K562 (cell line): ENCODE results near the gene PSMC6. TPM values are rescaled to one million over a fixed set of nuclear protein-coding genes. Genes with fewer than 3 reads are reported as not detected.

Experiments
- C11orf30 ChIP-seq: fragments of 450-650 bp; IDR thresholded peaks from 2 replicates; pipeline ENCODE4 v1.6.1; 2016; ENCODE audit warnings: low read depth, mild to moderate bottlenecking
- CHD2 ChIP-seq: IDR thresholded peaks from 2 replicates; pipeline ENCODE4 v1.6.1; 2011; ENCODE audit warnings: low read depth, low read length
- FOXP1 ChIP-seq: sonication (generic); formaldehyde crosslinking; IDR thresholded peaks from 2 replicates; pipeline ENCODE4 v1.8.0; 2022; ENCODE audit warnings: mild to moderate bottlenecking, missing genetic modification reagents
- HCFC1 ChIP-seq: IDR thresholded peaks from 2 replicates; pipeline ENCODE4 v1.6.1; 2012; ENCODE audit warnings: low read depth, low read length, improper control_type of control experiment
- HMGN3 ChIP-seq: IDR thresholded peaks from 2 replicates; pipeline ENCODE4 v1.6.1; 2011; ENCODE audit warnings: borderline replicate concordance, low read depth, mild to moderate bottlenecking, mixed read lengths, low read length; ENCODE audit not compliant: insufficient read length; ENCODE audit errors: extremely low read depth
- IFI16 ChIP-seq: fragments of 250-450 bp; sonication (Bioruptor Pico); IDR thresholded peaks from 2 replicates; pipeline ENCODE4 v2.1.2; 2022; ENCODE audit warnings: mild to moderate bottlenecking, inconsistent platforms
- KAT2B ChIP-seq: IDR thresholded peaks from one replicate; pipeline ENCODE4 v1.6.1; 2012; ENCODE audit warnings: low read depth, mild to moderate bottlenecking, control low read depth, inconsistent platforms, low read length, moderate library complexity
- KAT7 ChIP-seq: sonication (generic); formaldehyde crosslinking; IDR thresholded peaks from 2 replicates; pipeline ENCODE4 v1.8.0; 2022; ENCODE audit warnings: missing genetic modification reagents, mild to moderate bottlenecking, borderline replicate concordance
- TOE1 ChIP-seq, 2 experiments: fragments of 450-650 bp in 1 of 2; sonication (generic) in 1 of 2; formaldehyde crosslinking in 1 of 2; IDR thresholded peaks; 2 replicates each; pipeline versions ENCODE4 v1.7.1 to v1.8.0; 2016 to 2022; ENCODE audit warnings: borderline replicate concordance in 2 of 2, mild to moderate bottlenecking in 2 of 2, antibody characterized with exemption in 1 of 2, inconsistent platforms in 1 of 2, low read depth in 1 of 2, missing genetic modification reagents in 1 of 2, moderate library complexity in 1 of 2
- ZNF224 ChIP-seq: sonication (generic); formaldehyde crosslinking; IDR thresholded peaks from 2 replicates; pipeline ENCODE4 v1.8.0; 2022; ENCODE audit warnings: mild to moderate bottlenecking, missing genetic modification reagents
- polyA plus RNA-seq, 8 experiments: library from polyadenylated mRNA; depleted of rRNA in 4 of 8; stranded (reverse) in 5 of 8; unstranded in 3 of 8; fragments of >200 nt; fragmentation: Nextera tagmentation in 2 of 8; fragmentation: Illumina TruSeq in 1 of 8; extraction: Ambion mirVana in 2 of 8; extraction: Trizol in 1 of 8; gene quantifications; 2 replicates each; pipeline versions ENCODE4 v1.2.1 to v1.2.3, GENCODE V29; 2011 to 2014; ENCODE audit warnings: inconsistent platforms in 1 of 8, missing spikeins in 1 of 8
- total RNA-seq, 7 experiments: library from RNA; depleted of rRNA in 6 of 7; stranded (reverse); fragments of >200 nt in 6 of 7; fragmentation: Illumina TruSeq in 2 of 7; extraction: Trizol in 2 of 7; gene quantifications; 2 replicates each; pipeline versions ENCODE4 v1.2.1 to v1.2.3, GENCODE V29; 2011 to 2021; ENCODE audit warnings: low replicate concordance in 1 of 7
- TF ChIP-seq, protein P1 (sequence below): sonication (generic); formaldehyde crosslinking; IDR thresholded peaks from 2 replicates; pipeline ENCODE4 v1.8.0; 2022; ENCODE audit warnings: mild to moderate bottlenecking, missing genetic modification reagents
- TF ChIP-seq, protein P2 (sequence below): fragments of 450-650 bp; IDR thresholded peaks from 2 replicates; pipeline ENCODE4 v1.6.1; 2016; ENCODE audit warnings: borderline replicate concordance
- TF ChIP-seq, protein P3 (sequence below): fragments of 250-450 bp; sonication (Bioruptor Pico); IDR thresholded peaks from 2 replicates; pipeline ENCODE4 v1.6.1; 2021; ENCODE audit warnings: mild to moderate bottlenecking

Gene PSMC6
- total and polyA plus RNA-seq, 9 of the 15 experiments (the other 6 are each of a cell fraction or from before 2014, with no cell fraction given), result 91.4 to 224 (median 182) TPM

DNA sequence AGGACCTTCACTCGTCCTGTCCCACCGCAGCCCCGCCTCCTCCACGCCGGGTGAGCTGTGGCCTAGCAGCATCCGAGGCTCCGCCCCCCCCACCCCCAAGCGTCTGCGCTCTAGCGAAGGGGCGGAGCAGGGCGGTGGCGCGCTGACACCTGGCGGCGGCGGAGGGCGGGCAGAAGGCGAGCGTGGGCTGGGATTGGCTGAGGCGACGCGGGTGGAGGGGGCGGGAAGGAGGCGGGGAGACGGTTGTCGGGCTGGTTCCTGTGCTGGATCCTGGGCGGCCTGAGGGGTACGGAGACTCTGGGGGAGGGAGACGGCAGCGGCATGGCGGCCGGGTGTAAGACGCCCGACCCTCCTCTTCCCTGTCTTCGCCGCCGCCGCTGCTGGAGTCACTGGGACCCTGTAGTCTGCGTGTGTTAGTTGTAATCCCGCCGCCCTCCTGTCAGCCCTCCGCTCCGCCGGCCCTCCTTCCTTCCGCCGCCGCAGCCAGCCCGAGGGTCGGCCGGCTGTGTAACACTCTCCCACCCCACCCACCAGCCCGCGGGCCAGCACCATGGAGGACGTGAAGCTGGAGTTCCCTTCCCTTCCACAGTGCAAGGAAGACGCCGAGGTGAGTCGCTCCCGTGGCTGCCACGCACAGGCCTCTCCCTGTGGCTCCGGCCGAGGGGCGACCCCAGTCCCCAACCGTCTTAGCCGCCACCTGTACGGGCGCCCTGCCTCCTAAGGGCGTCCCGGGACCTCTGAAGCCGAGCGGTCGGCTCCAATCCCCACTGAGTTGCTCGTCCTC, 23.1 kb downstream of the PSMC6 start, which contains the start of gene STYX (continued):
- TF ChIP-seq, protein P1, sequence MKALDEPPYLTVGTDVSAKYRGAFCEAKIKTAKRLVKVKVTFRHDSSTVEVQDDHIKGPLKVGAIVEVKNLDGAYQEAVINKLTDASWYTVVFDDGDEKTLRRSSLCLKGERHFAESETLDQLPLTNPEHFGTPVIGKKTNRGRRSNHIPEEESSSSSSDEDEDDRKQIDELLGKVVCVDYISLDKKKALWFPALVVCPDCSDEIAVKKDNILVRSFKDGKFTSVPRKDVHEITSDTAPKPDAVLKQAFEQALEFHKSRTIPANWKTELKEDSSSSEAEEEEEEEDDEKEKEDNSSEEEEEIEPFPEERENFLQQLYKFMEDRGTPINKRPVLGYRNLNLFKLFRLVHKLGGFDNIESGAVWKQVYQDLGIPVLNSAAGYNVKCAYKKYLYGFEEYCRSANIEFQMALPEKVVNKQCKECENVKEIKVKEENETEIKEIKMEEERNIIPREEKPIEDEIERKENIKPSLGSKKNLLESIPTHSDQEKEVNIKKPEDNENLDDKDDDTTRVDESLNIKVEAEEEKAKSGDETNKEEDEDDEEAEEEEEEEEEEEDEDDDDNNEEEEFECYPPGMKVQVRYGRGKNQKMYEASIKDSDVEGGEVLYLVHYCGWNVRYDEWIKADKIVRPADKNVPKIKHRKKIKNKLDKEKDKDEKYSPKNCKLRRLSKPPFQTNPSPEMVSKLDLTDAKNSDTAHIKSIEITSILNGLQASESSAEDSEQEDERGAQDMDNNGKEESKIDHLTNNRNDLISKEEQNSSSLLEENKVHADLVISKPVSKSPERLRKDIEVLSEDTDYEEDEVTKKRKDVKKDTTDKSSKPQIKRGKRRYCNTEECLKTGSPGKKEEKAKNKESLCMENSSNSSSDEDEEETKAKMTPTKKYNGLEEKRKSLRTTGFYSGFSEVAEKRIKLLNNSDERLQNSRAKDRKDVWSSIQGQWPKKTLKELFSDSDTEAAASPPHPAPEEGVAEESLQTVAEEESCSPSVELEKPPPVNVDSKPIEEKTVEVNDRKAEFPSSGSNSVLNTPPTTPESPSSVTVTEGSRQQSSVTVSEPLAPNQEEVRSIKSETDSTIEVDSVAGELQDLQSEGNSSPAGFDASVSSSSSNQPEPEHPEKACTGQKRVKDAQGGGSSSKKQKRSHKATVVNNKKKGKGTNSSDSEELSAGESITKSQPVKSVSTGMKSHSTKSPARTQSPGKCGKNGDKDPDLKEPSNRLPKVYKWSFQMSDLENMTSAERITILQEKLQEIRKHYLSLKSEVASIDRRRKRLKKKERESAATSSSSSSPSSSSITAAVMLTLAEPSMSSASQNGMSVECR (CRISPR knock-in tag), result peak; percentile 32; the same call in 1 of the 2 replicates
- TF ChIP-seq, protein P2, sequence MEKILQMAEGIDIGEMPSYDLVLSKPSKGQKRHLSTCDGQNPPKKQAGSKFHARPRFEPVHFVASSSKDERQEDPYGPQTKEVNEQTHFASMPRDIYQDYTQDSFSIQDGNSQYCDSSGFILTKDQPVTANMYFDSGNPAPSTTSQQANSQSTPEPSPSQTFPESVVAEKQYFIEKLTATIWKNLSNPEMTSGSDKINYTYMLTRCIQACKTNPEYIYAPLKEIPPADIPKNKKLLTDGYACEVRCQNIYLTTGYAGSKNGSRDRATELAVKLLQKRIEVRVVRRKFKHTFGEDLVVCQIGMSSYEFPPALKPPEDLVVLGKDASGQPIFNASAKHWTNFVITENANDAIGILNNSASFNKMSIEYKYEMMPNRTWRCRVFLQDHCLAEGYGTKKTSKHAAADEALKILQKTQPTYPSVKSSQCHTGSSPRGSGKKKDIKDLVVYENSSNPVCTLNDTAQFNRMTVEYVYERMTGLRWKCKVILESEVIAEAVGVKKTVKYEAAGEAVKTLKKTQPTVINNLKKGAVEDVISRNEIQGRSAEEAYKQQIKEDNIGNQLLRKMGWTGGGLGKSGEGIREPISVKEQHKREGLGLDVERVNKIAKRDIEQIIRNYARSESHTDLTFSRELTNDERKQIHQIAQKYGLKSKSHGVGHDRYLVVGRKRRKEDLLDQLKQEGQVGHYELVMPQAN, result 0 out of 2 replicates have a peak, but pooled peaks have one; percentile 29
- TF ChIP-seq ZNF224 (CRISPR knock-in tag) (no peak), HMGN3 (peak; percentile 78), FOXP1 (no peak), IFI16 (no peak), HCFC1 (no peak), KAT7 (CRISPR knock-in tag) (no peak), TOE1 (IDR thresholded peaks at IDR 0.05; ENCODE audit: borderline replicate concordance) (no peak), TOE1 (CRISPR knock-in tag; IDR thresholded peaks at IDR 0.05; ENCODE audit: borderline replicate concordance, low read depth) (no peak), CHD2 (0 out of 2 replicates have a peak, but pooled peaks have one; percentile 11), KAT2B (no peak), C11orf30 (no peak)
- TF ChIP-seq, protein P3, sequence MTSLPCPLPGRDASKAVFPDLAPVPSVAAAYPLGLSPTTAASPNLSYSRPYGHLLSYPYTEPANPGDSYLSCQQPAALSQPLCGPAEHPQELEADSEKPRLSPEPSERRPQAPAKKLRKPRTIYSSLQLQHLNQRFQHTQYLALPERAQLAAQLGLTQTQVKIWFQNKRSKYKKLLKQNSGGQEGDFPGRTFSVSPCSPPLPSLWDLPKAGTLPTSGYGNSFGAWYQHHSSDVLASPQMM (CRISPR knock-in tag), result no peak
